ENCODE results near the gene SLC25A33. TPM values are rescaled to one million over a fixed set of nuclear protein-coding genes. Genes with fewer than 3 reads are reported as not detected.
"Not testable (repeated sequence)": the region's sequence is repeated elsewhere in the genome, so short reads cannot be mapped to it uniquely, and the experiment has no call there.

SLC25A33 gene, protein sequence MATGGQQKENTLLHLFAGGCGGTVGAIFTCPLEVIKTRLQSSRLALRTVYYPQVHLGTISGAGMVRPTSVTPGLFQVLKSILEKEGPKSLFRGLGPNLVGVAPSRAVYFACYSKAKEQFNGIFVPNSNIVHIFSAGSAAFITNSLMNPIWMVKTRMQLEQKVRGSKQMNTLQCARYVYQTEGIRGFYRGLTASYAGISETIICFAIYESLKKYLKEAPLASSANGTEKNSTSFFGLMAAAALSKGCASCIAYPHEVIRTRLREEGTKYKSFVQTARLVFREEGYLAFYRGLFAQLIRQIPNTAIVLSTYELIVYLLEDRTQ
- 1 to 10 TPM; 6.1 to 6.2 TPM for total RNA-seq

DNA sequence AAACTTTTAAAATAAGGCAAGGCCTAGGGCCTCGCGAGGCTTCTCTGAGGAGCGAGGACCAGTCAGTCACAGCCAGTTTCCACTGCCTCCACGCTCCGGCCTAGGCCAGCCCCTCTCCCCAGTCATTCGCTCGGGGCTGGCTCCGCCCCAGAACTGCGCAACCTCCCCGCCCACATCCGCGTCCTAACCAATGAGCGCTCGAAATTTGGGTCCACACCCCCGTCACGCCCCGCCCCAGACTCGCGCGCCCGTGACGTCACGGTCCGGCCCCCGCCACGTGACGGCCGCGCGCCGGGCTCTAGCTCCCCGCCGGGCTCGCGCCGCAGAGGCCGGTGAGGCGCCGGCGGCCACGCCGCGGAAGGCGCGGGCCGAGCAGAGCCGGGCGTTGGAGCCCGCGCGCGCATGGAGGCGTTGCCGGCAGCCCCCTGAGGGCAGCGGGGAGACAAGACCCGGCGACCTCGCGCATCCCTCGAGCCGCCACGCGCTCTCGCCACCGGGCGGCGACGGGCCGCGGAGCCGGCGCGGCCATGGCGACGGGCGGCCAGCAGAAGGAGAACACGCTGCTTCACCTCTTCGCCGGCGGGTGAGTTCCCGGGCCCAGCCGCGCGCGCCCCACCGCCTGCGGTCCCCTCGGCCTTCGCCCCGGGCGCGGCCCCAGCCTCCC lies at the start of gene SLC25A33:
TSS of gene SLC25A33 (plus strand) at position 301 of the 664 bp plus-strand sequence. CDS start at position 528, 227 bp downstream.
- Mint-ChIP-seq H3K36me3 (peaks cover 0 to 6% of the 10 kb centered on the region in 2 donors), H3K9me3 (no peaks in the 10 kb centered on the region), H3K27ac (peak within 1 kb of the TSS; percentile 71 to 90)
- ATAC-seq (peak; percentile 98), DNase-seq (ENCODE audit: low spot score in 2 of 2) (peak; percentile 99)

DNA sequence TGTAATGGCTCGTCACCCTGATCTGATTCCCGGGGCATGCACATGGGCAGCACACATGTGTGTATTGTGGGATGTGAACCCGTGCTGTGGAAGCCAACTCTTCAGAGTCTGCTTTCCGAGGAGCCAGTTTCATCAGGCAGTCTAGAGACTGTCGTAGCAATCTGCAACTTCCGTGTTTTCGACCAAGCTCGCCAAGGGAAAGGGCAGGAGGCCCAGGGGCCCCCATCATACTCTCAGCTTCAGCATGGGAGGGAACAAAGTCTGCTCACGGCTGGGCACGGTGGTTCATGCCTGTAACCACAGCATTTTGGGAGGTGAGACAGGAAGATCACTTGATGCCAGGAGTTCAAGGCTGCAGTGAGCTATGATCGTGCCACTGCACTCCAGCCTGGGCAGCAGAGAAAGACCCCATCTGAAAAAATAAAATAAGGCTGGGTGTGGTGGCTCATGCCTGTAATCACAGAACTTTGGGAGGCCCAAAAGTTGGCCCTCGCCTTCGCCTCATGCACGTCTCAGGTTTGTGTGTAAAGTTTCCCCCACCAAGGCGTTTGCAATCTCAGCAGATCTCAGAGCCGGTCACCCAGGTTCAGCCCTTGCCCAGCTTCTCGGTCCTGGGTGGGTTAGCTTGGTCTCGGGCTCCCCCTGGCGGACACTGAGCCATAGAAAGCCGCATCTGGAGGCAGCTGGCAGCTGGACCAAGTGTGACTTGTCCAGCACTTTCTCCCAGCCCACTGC lies 48.5 kb upstream of the SLC25A33 start:
- peak; percentile 75 to 78 for ATAC-seq
- Mint-ChIP-seq H3K27ac (no peak overlapping the region), H3K9me3 (no peaks in the 10 kb centered on the region), H3K36me3 (no peaks in the 10 kb centered on the region)
- peak; percentile 77 to 92 for DNase-seq (ENCODE audit: low spot score in 2 of 2)

DNA sequence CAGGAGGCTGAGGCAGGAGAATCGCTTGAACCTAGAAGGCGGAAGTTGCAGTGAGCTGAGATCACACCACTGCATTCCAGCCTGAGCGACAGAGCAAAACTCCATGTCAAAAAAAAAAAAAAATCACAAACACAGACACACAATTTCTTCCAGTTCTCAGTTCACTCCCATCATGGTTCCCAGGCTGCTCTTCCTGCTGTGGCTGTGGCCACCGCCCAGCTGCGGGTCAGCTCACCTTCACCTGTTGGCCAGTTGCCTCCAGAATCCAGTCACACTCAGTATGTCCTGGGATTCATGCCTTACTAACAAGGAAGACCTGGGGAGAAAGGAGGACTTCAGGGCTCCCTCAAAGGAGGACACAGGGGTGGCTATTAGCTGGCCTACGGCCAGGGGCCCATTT lies 45.9 kb upstream of the SLC25A33 start:
- Mint-ChIP-seq H3K27ac (no peak overlapping the region), H3K9me3 (no peaks in the 10 kb centered on the region), H3K36me3 (no peaks in the 10 kb centered on the region)
- ATAC-seq (no peak), DNase-seq (ENCODE audit: low spot score in 2 of 2) (no peak)

DNA sequence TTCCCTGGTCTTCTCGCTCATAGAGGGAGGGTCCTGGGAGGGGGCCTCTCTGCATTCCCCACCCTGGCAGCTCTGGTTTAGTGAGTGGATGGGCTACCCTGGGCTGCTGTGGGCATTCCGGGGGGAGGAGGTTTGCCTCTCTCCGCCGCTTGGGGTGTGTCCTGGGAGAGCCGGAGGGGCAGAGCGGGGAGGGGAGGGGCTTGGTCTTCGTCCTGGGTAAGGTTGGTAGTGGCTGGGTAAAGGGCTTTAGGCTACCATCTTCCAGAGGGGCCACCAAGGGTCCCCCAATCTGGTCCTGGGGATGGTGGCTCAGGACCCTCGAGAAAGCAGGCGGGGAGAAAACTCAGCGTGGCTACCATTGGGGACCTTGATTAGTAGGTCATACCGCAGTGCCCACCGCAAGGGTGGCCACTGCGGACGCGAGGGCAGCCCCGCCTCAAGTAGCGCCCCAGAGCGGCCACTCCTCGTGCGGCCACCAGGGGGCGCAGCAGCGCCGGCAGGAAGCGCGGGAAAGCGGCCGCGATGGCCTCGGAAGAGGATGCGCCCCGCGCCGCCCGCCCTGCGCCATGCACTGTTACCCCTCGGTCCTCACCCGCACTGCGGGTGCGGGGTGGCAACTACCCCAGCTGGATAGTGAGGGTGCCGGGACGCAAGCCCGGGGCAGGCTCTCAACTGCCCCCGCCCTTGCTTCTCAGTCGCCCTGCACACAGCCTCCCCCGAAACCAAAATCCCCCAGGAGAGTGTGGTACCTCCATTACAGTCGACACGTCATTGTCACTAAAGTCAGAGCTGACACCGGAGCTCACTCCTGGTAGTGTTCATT lies 44.1 kb upstream of the SLC25A33 start:
- peak; percentile 79 to 81 for DNase-seq (ENCODE audit: low spot score in 2 of 2)
- no peaks in the 10 kb centered on the region for H3K9me3 Mint-ChIP-seq
- no peaks in the 10 kb centered on the region for H3K36me3 Mint-ChIP-seq
- peak; percentile 90 for ATAC-seq
- peak overlapping the region in 1 of 2 donors; percentile 16 for H3K27ac Mint-ChIP-seq

DNA sequence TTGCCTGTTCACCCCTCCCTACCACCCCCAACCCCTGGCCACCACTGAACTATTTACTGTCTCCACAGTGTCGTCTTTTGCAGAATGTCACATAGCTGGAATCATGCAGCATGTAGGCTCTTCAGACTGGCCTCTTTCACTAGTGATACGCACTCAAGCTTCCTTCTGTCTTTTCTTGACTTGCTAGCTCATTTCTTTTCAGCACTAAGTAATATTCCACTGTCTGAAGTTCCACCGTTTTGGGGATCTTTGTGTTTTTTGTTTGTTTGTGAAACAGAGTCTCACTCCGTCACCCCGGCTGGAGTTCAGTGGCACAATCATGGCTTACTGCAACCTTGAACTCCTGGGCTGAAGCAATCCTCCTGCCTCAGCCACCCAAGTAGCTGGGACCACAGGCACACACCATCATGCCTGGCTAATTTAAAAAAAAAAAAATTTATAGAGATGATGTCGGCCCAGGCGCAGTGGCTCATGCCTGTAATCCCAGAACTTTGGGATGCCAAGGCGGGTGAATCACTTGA lies 43.4 kb upstream of the SLC25A33 start:
- no peak for ATAC-seq
- no peaks in the 10 kb centered on the region for H3K9me3 Mint-ChIP-seq
- peak overlapping the region in 1 of 2 donors; percentile 16 for H3K27ac Mint-ChIP-seq
- DNase-seq (ENCODE audit: low spot score in 2 of 2), result no peak
- H3K36me3 Mint-ChIP-seq, result no peaks in the 10 kb centered on the region

DNA sequence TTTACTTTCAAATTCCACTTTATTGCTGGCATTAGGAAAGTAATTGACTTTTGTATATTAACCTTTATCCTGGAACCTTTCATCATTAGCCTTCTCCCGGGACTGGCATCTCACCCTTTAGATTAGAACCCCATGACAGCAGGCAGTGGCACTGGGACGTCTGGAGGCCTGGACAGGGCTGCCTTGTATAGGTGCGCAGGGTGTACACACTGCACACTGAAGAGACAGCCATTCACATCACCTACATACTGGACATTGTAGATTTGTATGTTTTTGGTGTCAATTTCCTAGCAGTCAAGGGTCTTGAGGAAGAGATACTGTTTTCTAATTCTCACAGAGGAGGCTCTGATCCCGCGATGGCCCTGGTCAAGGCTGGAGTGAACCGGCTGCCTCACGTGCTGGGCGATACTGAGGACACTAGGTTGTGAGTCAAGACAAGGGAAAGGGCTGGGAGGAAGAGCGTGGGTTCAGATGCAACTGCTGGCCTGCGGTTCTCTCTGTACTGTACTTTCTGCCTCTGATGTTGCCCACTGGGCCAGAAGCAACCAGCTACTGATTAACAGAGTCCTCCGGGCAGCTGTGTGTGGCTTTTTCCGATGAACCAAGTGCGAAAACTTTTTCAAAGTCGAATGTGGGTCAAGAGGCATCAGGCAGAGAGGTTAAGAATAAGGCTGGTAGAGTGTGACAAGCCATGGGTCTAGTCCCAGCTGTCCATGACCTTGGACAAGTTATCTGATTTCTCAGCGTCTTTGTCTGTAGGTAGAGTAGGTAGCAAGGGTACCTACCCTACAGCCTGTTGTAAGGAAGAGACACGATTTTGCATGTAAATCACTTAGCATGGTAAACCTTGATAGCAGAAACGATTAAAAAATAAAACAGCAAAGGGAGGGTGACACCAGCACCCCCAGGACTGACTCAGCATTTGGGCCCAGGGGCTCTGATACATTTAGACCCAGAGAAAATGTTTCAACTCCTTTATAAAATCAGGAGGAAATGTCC lies 38.2 kb upstream of the SLC25A33 start:
- no peak for ATAC-seq
- no peaks in the 10 kb centered on the region for H3K9me3 Mint-ChIP-seq
- no peaks in the 10 kb centered on the region for H3K36me3 Mint-ChIP-seq
- no peak for DNase-seq (ENCODE audit: low spot score in 2 of 2)
- H3K27ac Mint-ChIP-seq, result no peak overlapping the region

DNA sequence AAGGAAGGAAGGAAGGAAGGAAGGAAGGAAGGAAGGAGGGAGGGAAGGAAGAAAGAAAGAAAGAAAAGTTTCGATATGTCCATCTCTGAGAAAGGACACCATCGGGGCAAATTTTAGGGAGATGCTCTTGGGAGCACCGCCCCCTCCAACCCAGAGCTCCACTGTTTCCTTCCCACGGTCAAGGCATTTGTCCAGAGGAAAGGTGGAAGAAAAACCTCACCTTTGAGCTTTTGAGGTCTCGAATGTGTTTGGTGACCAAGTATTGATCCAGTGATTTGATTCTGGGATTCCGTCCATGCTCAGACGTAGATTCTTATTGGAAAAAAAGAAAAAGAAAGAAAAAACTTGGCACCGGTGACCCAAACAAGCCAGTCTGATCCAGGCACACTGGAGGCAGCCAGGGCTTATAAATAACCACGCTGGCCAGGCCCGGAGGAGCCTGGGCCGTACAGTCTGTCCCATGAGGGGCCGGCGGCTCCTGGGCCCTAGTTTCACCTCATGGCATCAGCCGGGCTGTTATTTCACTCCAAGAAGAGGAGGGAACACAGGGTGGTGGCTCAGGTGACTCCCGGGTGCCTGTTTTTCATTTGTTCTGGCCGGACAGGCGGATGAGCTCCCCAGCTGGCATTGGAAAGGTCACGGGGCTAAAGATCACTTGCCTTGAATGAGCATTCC lies 36.1 kb upstream of the SLC25A33 start:
- ATAC-seq (no peak), DNase-seq (ENCODE audit: low spot score in 2 of 2) (no peak)
- Mint-ChIP-seq H3K9me3 (no peaks in the 10 kb centered on the region), H3K27ac (no peak overlapping the region), H3K36me3 (no peaks in the 10 kb centered on the region)

DNA sequence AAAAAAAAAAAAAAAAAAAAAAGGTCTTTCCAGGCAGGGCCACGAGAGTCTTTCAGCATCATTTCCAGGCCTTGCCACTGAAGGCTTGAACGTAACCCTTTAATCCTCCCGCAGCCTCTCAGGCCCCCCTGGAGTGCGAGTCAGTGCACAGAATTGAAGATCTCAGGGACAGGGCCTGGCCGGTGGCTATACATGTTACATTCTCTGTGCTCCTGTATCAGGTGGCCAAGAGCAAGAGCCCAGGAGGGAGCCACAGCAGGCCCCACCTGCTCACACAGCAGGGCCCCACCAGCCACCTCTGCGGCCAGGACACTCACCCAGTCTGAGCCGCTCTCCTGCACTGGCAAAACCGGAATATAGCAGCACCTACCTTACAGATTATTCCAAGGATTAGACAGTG lies 34.1 kb upstream of the SLC25A33 start:
- DNase-seq (ENCODE audit: low spot score in 2 of 2) (no peak), ATAC-seq (no peak)
- Mint-ChIP-seq H3K27ac (no peak overlapping the region), H3K9me3 (no peaks in the 10 kb centered on the region), H3K36me3 (no peaks in the 10 kb centered on the region)

DNA sequence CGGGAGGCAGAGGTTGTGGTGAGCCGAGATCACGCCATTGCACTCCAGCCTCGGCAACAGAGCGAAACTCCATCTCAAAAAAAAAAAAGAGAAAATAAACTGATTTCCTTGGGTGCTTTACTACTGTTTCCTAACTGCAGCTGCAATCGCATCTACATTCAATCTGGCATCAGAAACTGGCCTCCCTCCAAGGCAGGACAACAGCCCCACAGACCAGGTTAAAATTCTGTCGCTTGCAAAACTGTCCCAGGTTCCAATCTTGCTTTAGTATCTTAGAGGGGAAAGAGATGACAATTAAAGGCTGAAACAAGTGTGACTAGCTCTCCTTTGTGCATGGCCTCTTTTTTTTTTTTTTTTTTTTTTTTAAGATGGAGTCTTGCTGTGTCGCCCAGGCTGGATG lies 32.4 kb upstream of the SLC25A33 start:
- ATAC-seq (no peak), DNase-seq (ENCODE audit: low spot score in 2 of 2) (no peak)
- Mint-ChIP-seq H3K9me3 (no peaks in the 10 kb centered on the region), H3K36me3 (no peaks in the 10 kb centered on the region), H3K27ac (no peak overlapping the region)

DNA sequence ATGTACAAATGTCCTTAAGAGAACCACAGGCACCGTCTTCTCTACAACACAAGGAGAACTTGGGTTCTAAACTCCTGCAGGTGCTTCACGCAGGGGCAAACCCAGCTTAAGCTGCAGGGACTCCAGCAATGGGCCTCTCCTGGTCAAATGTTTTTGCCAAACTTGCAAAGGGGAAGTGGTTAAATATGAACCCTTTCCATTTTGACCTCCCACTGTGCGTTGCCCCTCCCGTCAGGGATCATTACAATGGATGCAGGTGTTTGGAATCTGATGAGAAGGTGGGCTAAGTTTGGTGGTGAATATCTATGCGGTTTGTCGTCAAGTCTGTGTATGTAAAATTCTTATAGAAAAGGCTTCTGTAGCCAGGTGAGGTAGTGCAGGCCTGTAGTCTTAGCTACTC lies 29.1 kb upstream of the SLC25A33 start:
- Mint-ChIP-seq H3K27ac (no peak overlapping the region), H3K9me3 (no peaks in the 10 kb centered on the region)
- ATAC-seq, result no peak

DNA sequence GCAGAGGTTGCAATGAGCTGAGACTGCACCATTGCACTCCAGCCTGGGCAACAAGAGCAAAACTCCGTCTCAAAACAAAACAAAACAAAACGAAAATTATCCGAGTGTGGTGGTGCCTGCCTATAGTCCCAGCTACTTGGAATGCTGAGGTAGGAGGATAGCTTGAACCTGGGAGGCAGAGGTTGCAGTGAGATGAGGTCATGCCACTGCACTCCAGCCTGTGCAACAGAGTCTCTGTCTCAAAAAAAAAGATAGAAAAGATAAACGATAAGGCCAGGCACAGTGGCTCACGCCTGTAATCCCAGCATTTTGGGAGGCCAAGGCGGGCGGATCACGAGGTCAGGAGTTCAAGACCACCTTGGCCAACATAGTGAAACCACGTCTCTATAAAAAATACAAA lies 23.7 kb upstream of the SLC25A33 start:
- H3K36me3 Mint-ChIP-seq; H3K9me3 Mint-ChIP-seq; ATAC-seq; DNase-seq (ENCODE audit: low spot score in 2 of 2): not testable (repeated sequence)
- peak overlapping the region in 1 of 2 donors; percentile 86 for H3K27ac Mint-ChIP-seq

More for the DNA sequence above, 29.1 kb upstream of the SLC25A33 start:
- DNase-seq (ENCODE audit: low spot score in 2 of 2), result no peak
- no peaks in the 10 kb centered on the region for H3K36me3 Mint-ChIP-seq

DNA sequence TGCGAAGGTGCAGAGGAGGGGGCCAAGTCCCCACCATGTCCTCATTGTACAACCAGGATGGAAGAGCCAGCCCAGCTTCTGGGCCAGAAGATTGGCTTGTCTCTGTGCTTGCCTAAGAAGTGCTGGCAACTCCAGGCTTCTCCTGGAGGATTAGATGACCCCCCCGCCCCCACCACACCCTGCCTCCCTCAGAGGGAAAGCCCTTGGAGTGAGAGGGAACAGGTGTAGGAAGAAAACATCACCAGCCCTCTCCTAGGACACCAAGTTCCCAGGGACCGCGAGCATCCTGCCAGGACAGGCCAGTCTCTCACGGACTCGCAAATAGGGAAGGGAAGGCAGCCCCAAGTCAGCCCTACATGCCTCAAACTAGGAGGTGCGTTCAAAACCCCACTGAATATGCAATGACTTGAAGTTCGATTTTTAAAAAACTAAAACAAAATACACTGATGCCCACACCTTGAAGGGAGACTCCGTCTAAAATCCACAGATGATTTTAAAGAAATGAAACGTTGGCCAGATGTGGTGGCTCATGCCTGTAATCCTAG lies 20.7 kb upstream of the SLC25A33 start:
- no peaks in the 10 kb centered on the region for H3K9me3 Mint-ChIP-seq
- H3K27ac Mint-ChIP-seq, result peak overlapping the region in 1 of 2 donors; percentile 22
- DNase-seq (ENCODE audit: low spot score in 2 of 2) (no peak), ATAC-seq (no peak)
- no peaks in the 10 kb centered on the region for H3K36me3 Mint-ChIP-seq

DNA sequence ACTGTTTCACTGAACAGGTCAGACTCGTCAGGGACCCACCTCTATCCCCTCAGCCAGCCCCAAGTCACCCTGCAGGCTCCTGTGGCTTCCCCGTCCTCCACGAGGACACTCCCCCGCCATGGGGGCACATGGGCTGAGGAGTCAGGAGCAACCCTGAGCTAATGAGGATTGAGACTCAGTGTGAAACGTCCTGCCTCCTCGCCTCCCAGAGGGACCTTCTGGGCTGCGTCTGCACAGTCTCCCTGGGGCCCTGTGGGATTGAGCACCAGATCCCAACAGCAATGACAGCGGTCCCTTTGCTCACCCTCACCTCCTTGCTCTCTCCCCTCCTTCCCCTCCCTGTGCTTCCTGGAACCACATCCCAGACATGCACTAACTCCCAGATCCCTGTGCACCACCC lies 18.9 kb upstream of the SLC25A33 start:
- ATAC-seq (no peak), DNase-seq (ENCODE audit: low spot score in 2 of 2) (no peak)
- Mint-ChIP-seq H3K27ac (no peak overlapping the region), H3K36me3 (no peaks in the 10 kb centered on the region), H3K9me3 (no peaks in the 10 kb centered on the region)

DNA sequence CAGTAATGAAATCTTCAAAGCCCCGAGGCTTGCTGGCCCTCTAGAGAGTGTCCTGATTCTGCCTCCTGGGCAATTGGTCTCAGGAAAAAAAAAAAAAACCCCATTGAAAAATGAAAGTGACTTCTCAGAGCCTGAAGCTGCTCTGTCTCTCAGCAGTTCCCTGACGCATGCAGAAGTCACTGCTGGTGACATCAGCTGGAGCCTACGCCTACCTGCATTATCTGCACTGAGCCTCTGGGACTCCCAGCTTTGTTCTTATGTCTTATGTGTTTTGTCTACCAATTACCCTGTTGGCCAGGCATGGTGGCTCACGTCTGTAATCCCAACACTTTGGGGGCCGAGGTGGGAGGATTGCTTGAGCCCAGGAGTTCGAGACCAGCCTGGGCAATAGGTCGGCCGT lies 10.1 kb upstream of the SLC25A33 start:
- no peak for DNase-seq (ENCODE audit: low spot score in 2 of 2)
- H3K27ac Mint-ChIP-seq, result peak overlapping the region in 1 of 2 donors; percentile 8
- no peak for ATAC-seq
- H3K36me3 Mint-ChIP-seq, result no peaks in the 10 kb centered on the region
- no peaks in the 10 kb centered on the region for H3K9me3 Mint-ChIP-seq

DNA sequence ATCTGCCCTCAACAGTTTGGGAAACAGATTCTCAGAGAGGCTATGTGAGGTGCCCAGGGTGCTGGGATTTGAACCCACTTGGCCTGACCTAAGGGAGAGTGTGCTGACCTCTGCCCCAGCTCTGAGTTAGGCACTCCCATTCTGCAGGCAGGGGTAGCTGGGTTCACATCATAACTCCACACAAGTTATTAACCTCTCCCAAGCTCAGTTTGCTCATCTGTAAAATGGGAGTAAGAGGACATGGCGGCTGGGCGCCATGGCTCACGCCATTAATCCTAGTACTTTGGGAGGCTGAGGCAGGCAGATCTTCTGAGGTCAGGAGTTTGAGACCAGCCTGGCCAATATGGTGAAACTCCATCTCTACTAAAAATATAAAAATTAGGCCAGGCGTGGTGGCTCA lies 8.9 kb upstream of the SLC25A33 start:
- DNase-seq (ENCODE audit: low spot score in 2 of 2), result no peak
- no peak for ATAC-seq
- Mint-ChIP-seq H3K36me3 (no peaks in the 10 kb centered on the region), H3K27ac (peak overlapping the region in 1 of 2 donors; percentile 8), H3K9me3 (no peaks in the 10 kb centered on the region)
